Measurements from ENCODE around the gene ARHGEF17.

- TF ChIP-seq, protein P1, sequence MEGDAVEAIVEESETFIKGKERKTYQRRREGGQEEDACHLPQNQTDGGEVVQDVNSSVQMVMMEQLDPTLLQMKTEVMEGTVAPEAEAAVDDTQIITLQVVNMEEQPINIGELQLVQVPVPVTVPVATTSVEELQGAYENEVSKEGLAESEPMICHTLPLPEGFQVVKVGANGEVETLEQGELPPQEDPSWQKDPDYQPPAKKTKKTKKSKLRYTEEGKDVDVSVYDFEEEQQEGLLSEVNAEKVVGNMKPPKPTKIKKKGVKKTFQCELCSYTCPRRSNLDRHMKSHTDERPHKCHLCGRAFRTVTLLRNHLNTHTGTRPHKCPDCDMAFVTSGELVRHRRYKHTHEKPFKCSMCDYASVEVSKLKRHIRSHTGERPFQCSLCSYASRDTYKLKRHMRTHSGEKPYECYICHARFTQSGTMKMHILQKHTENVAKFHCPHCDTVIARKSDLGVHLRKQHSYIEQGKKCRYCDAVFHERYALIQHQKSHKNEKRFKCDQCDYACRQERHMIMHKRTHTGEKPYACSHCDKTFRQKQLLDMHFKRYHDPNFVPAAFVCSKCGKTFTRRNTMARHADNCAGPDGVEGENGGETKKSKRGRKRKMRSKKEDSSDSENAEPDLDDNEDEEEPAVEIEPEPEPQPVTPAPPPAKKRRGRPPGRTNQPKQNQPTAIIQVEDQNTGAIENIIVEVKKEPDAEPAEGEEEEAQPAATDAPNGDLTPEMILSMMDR (IDR thresholded peaks at IDR 0.05): no peak
- TF ChIP-seq POLR2A (IDR thresholded peaks at IDR 0.05): no peak
Measured at GRCh38 chr11:73297702-73298101, 10.4 kb upstream of the ARHGEF17 start.

Measured in right lobe of liver (tissue), 4 donors.